GM21447 (cell line): ENCODE measurements around the gene PPIA.
"Not testable (repeated sequence)": the region's sequence is repeated elsewhere in the genome, so short reads cannot be mapped to it uniquely, and the experiment has no call there.

Experiments
- ATAC-seq: cut with Tn5 transposase; IDR thresholded peaks from one replicate; pipeline ENCODE4 v1.9.1; 2021; ENCODE audit not compliant: unreplicated experiment

PPIA gene

GRCh38 chr7:44784364-44784763 lies 12.1 kb upstream of the PPIA start:
- ATAC-seq: no peak

GRCh38 chr7:44785218-44785617 lies 11.3 kb upstream of the PPIA start:
- not testable (repeated sequence) for ATAC-seq

- no peak for ATAC-seq
Observed at GRCh38 chr7:44787041-44787440, 9.4 kb upstream of the PPIA start.

- ATAC-seq: no peak
Observed at GRCh38 chr7:44787762-44788161, 8.7 kb upstream of the PPIA start.

- ATAC-seq: no peak
Observed at GRCh38 chr7:44789990-44790389, 6.5 kb upstream of the PPIA start.

GRCh38 chr7:44791278-44792219 lies 4.9 kb upstream of the PPIA start:
- no peak for ATAC-seq

GRCh38 chr7:44793919-44794318 lies 2.6 kb upstream of the PPIA start:
- ATAC-seq: no peak

- ATAC-seq: no peak
Observed at GRCh38 chr7:44794331-44794730, 2.1 kb upstream of the PPIA start.

- peak; percentile 7 for ATAC-seq
Observed at GRCh38 chr7:44796034-44796503, 412 bp upstream of the PPIA start.

- ATAC-seq: peak; percentile 49
Observed at GRCh38 chr7:44797329-44798258, 1.1 kb downstream of the PPIA start.

GRCh38 chr7:44798649-44799305 lies 2.3 kb downstream of the PPIA start:
- ATAC-seq: no peak

- ATAC-seq: no peak
Observed at GRCh38 chr7:44799939-44800338, 3.5 kb downstream of the PPIA start.

- no peak for ATAC-seq
Observed at GRCh38 chr7:44801890-44802289, 5.4 kb downstream of the PPIA start.

- no peak for ATAC-seq
Observed at GRCh38 chr7:44802418-44803025, 6.0 kb downstream of the PPIA start.

GRCh38 chr7:44803828-44804519 lies 7.5 kb downstream of the PPIA start:
- ATAC-seq: not testable (repeated sequence)

- ATAC-seq: no peak
Observed at GRCh38 chr7:44805950-44806349, 9.5 kb downstream of the PPIA start.

- ATAC-seq: no peak
Observed at GRCh38 chr7:44808914-44809393, 12.5 kb downstream of the PPIA start.

GRCh38 chr7:44811093-44811492 lies 14.6 kb downstream of the PPIA start:
- ATAC-seq: no peak

GRCh38 chr7:44811571-44811970 lies 15.1 kb downstream of the PPIA start:
- ATAC-seq: no peak

GRCh38 chr7:44814919-44815318 lies 18.4 kb downstream of the PPIA start:
- ATAC-seq: no peak
